Astrocyte of the spinal cord (primary cell): ENCODE results near the gene MAPKBP1.

ENCODE experiments used
- DNase-seq: peaks from one replicate; pipeline ENCODE4 v3.0.0; 2011; ENCODE audit warnings: low read depth, low spot score
- H3K4me3 ChIP-seq: 2 replicates; pipeline ENCODE4 v1.5.1; 2011; ENCODE audit warnings: low read depth, mild to moderate bottlenecking, low read length, moderate library complexity
- in situ Hi-C: cut with HindIII; loops from 2 replicates; pipeline ENCODE4 v1.10.0; 2017; ENCODE audit warnings: low sequenced_read_pairs
- TF ChIP-seq, protein P1 (sequence below): IDR thresholded peaks from 2 replicates; pipeline ENCODE4 v1.5.1; 2012; ENCODE audit warnings: low read depth, mild to moderate bottlenecking, low read length, inconsistent platforms

Gene MAPKBP1

DNA sequence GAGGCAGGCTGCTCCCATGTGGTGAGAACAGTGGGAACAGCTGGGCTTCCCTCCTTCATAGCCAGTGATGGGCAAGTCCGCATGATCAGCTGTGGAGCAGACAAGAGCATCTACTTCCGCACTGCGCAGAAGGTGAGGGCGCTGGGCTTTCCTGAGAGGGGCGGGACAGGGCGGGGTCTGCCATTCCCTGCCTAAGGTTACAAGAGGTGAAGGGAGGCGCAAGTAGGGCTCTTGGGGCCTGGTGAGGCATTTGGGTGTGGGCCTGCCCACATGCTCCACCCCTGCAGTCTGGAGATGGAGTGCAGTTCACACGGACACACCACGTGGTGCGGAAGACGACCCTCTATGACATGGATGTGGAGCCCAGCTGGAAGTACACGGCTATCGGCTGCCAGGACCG is 43.0 kb downstream of the MAPKBP1 start:
- TF ChIP-seq, protein P1, sequence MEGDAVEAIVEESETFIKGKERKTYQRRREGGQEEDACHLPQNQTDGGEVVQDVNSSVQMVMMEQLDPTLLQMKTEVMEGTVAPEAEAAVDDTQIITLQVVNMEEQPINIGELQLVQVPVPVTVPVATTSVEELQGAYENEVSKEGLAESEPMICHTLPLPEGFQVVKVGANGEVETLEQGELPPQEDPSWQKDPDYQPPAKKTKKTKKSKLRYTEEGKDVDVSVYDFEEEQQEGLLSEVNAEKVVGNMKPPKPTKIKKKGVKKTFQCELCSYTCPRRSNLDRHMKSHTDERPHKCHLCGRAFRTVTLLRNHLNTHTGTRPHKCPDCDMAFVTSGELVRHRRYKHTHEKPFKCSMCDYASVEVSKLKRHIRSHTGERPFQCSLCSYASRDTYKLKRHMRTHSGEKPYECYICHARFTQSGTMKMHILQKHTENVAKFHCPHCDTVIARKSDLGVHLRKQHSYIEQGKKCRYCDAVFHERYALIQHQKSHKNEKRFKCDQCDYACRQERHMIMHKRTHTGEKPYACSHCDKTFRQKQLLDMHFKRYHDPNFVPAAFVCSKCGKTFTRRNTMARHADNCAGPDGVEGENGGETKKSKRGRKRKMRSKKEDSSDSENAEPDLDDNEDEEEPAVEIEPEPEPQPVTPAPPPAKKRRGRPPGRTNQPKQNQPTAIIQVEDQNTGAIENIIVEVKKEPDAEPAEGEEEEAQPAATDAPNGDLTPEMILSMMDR: no peak

DNA sequence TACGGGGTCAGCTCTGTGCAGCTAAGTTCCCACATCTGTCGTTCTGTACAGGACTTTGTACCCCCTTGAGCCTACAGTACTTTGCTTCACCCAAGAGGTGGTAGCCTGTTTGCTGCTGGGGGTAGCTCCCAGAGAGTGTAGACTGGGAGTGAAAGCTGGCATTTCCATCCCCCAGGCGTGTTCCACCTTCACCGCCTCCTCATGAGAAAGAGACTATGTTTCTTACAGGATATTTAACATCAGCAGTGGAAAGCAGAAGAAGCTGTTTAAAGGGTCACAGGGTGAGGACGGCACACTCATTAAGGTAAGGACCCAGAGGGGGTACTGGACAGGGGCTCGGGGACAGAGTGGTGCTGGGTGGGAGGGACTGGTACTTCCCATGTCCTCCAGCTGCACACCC is 43.5 kb downstream of the MAPKBP1 start:
- TF ChIP-seq, protein P1: no peak
- in situ Hi-C loops: no loop called here
- H3K4me3 ChIP-seq: no peak overlapping the region
- no peak for DNase-seq

More for the DNA sequence above, 43.0 kb downstream of the MAPKBP1 start:
- DNase-seq: no peak
- H3K4me3 ChIP-seq: no peak overlapping the region
- in situ Hi-C loops: no loop called here

DNA sequence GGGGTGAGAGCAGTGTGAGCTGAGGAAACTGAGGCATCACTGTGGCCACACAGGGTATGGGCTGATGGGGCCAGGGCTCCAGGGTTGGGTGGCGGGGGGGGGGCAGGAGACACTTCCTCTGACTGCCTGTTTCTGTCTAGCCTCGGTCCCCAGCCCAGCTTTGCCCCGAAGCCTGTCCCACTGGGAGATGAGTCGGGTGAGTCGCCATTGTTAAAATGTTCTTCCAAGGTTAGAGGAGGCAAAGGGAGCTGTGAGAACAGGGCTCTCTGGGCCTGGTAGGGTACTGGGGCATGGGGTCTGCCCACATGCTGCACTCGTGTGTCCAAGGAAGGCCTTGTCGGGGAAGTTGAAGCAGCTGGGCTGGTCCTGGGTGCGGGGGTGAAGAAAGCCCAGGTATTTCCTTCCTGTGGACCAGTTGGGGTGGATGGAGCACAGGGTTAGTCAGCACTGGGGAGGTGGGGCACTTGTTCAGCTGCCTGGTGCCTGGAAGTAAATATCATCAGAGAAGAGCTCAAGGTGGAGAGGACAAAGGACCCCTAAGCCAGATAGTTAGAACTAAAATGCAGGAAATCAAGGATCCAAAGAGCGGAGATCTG is 45.3 kb downstream of the MAPKBP1 start:
- in situ Hi-C loops: no loop called here
- TF ChIP-seq, protein P1: no peak
- no peak for DNase-seq
- H3K4me3 ChIP-seq: no peak overlapping the region

DNA sequence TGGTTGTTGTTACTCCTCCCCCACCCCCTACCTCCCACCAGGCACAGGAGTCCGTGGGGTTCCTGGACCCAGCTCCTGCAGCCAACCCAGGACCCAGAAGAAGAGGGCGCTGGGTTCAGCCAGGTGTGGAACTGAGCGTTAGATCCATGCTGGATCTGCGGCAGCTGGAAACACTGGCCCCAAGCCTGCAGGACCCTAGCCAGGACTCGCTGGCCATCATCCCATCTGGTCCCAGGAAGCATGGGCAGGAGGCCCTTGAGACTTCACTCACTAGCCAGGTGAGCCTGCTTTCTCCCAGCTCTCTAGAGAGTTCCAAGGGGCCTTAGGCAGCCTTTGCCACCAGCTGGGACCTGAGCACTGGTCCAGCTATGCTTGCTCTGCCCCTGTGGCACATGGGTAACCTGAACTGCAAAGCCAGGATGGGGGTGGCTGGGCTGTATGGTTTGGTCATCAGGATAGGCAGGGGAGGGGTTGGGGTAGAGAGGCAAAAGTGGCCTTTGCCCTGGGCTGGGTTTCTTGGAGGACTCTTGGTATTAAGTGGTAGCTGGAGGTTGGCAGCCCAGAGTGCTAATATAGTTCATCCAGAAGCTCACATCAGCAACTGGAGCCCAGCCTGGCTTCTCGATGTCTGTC is 46.6 kb downstream of the MAPKBP1 start:
- DNase-seq: no peak
- in situ Hi-C loops: no loop called here
- H3K4me3 ChIP-seq: no peak overlapping the region
- TF ChIP-seq, protein P1: no peak

DNA sequence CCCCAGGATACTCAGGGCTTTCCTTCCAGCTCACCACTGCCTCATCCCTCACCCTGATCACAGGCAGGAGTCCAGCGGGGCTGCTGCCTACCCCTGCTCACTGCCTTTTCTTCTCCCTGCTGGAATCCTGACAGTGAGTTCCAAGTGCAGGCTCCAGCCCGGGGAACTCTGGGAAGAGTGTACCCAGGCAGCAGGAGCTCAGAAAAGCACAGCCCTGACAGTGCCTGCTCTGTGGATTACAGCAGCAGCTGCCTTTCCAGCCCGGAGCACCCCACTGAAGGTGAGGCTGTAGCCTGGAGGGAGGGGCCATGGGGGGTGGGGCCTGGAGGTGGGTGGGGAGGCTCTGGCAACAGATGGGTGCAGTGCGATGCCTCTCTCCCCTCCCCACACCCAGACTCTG is 47.5 kb downstream of the MAPKBP1 start:
- TF ChIP-seq, protein P1: no peak
- in situ Hi-C loops: no loop called here
- DNase-seq: no peak
- H3K4me3 ChIP-seq: no peak overlapping the region

DNA sequence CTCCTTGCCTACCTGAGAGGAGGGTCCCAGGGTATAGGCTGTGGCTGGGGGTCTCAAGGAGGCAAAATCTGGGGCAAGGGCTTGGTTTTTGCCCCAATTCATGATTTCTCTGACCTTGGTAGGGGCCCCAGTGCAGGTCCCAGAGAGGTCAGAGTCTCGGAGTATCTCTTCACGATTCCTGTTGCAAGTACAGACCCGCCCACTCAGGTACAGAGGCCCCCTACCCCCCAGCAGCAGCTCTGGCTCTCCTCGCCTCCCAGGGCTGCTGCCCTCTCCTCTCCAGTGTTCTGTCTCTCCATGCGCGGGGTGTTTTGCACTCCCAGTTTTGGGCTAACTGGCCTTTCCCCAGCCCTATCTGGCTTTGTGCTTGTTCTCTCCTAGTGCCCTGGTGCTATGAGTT is 48.2 kb downstream of the MAPKBP1 start:
- DNase-seq: no peak
- no peak overlapping the region for H3K4me3 ChIP-seq
- in situ Hi-C loops: no loop called here
- TF ChIP-seq, protein P1: no peak
